OCI-LY7 (cell line): Measurements from ENCODE around the gene COL24A1.

ENCODE experiments used
- EZH2phosphoT487 ChIP-seq: fragments of 200-600 bp; sonication (generic); IDR thresholded peaks from 2 replicates; pipeline ENCODE4 v1.6.1; 2018; ENCODE audit warnings: low read depth, borderline replicate concordance, mild to moderate bottlenecking, mixed run types, antibody characterized with exemption, low read length, moderate library complexity, mixed read lengths
- TF ChIP-seq, protein P1 (sequence below): fragments of 200-600 bp; sonication (generic); conservative IDR thresholded peaks from 2 replicates; pipeline ENCODE4 v1.5.1; 2014; ENCODE audit warnings: mild to moderate bottlenecking, antibody characterized with exemption, low read length, moderate library complexity, mixed read lengths

DNA sequence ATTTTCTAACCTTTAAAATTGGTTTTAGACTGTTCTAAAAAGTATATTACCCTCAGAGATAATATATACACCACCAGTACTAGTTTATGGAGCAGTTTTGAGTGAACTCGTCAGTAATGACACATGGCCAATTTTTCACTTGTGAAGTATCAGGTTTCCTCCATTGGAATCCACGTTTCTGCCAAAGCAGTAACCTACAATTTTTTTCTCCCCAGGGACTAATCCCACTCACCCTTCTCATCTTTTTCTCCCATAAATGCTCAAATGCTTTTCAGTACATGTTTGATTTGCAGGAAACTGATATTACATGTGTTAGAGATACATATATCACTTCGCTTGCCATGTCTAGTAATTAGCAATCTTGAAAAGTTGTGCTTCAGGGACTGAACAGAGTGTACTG, 94.1 kb downstream of the COL24A1 start:
- TF ChIP-seq, protein P1, sequence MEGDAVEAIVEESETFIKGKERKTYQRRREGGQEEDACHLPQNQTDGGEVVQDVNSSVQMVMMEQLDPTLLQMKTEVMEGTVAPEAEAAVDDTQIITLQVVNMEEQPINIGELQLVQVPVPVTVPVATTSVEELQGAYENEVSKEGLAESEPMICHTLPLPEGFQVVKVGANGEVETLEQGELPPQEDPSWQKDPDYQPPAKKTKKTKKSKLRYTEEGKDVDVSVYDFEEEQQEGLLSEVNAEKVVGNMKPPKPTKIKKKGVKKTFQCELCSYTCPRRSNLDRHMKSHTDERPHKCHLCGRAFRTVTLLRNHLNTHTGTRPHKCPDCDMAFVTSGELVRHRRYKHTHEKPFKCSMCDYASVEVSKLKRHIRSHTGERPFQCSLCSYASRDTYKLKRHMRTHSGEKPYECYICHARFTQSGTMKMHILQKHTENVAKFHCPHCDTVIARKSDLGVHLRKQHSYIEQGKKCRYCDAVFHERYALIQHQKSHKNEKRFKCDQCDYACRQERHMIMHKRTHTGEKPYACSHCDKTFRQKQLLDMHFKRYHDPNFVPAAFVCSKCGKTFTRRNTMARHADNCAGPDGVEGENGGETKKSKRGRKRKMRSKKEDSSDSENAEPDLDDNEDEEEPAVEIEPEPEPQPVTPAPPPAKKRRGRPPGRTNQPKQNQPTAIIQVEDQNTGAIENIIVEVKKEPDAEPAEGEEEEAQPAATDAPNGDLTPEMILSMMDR: no peak
- TF ChIP-seq EZH2phosphoT487: no peak
